Activated CD8-positive, alpha-beta memory T cell treated with anti-CD3 and anti-CD28 coated beads for 36 hours (primary cell): Measurements from ENCODE around the gene OLFML2B. TPM values are rescaled to one million over a fixed set of nuclear protein-coding genes. Genes with fewer than 3 reads are reported as not detected.

Experiments
- CTCF ChIA-PET: fragments of 350-600 bp; sonication (Branson Sonifier 250); formaldehyde crosslinking; loops from one replicate; lab custom pipeline; 2021; ENCODE audit warnings: antibody characterized with exemption; lab: Charles Lee
- POLR2A ChIA-PET: fragments of 350-600 bp; sonication (Branson Sonifier 250); formaldehyde crosslinking; loops from one replicate; lab custom pipeline; 2021; ENCODE audit warnings: antibody characterized with exemption; lab: Charles Lee
- total RNA-seq, 2 experiments: library from RNA; stranded (reverse); gene quantifications; one replicate each; pipeline ENCODE4 v1.2.3, GENCODE V29; 2021

Gene OLFML2B
- total RNA-seq, 2 experiments from 2014 or later = not detected

GRCh38 chr1:161954050-161954449, 69.6 kb downstream of the OLFML2B start:
- POLR2A ChIA-PET = no interaction called here

GRCh38 chr1:161953256-161953920, 70.3 kb downstream of the OLFML2B start:
- ChIA-PET POLR2A (no interaction called here), CTCF (no interaction called here)

More at GRCh38 chr1:161954050-161954449, 69.6 kb downstream of the OLFML2B start:
- CTCF ChIA-PET = no interaction called here

- CTCF ChIA-PET = no interaction called here
- POLR2A ChIA-PET = no interaction called here
These were observed 71.0 kb downstream of the OLFML2B start for GRCh38 chr1:161952607-161953172.

GRCh38 chr1:161951646-161952045, 72.0 kb downstream of the OLFML2B start:
- POLR2A ChIA-PET = no interaction called here
- CTCF ChIA-PET = no interaction called here

- ChIA-PET POLR2A (no interaction called here), CTCF (no interaction called here)
These were observed 73.3 kb downstream of the OLFML2B start for GRCh38 chr1:161950377-161950776.

- CTCF ChIA-PET = no interaction called here
- POLR2A ChIA-PET = no interaction called here
These were observed 74.1 kb downstream of the OLFML2B start for GRCh38 chr1:161949548-161949947.

GRCh38 chr1:161948435-161948834, 75.2 kb downstream of the OLFML2B start:
- ChIA-PET CTCF (no interaction called here), POLR2A (no interaction called here)

- POLR2A ChIA-PET = no interaction called here
These were observed 77.3 kb downstream of the OLFML2B start for GRCh38 chr1:161946071-161946987.

GRCh38 chr1:161945306-161946060, 78.2 kb downstream of the OLFML2B start:
- POLR2A ChIA-PET = no interaction called here
- CTCF ChIA-PET = no interaction called here

More at GRCh38 chr1:161946071-161946987, 77.3 kb downstream of the OLFML2B start:
- CTCF ChIA-PET = no interaction called here

- ChIA-PET POLR2A (no interaction called here), CTCF (interaction anchor here (1.2 kb wide), 1 partner anchor 12 kb away, joined by 3 read pairs; no protein-coding TSS in a partner anchor)
These were observed 79.3 kb downstream of the OLFML2B start for GRCh38 chr1:161944381-161944780.

- ChIA-PET CTCF (interaction anchor here (1.2 kb wide), 1 partner anchor 13 kb away, joined by 3 read pairs; no protein-coding TSS in a partner anchor), POLR2A (no interaction called here)
These were observed 79.9 kb downstream of the OLFML2B start for GRCh38 chr1:161943737-161944136.

- ChIA-PET POLR2A (no interaction called here), CTCF (no interaction called here)
These were observed 81.8 kb downstream of the OLFML2B start for GRCh38 chr1:161941726-161942436.

- ChIA-PET CTCF (no interaction called here), POLR2A (no interaction called here)
These were observed 82.6 kb downstream of the OLFML2B start for GRCh38 chr1:161940866-161941591.

GRCh38 chr1:161936786-161937185, 86.9 kb downstream of the OLFML2B start:
- POLR2A ChIA-PET = no interaction called here
- CTCF ChIA-PET = no interaction called here

- CTCF ChIA-PET = no interaction called here
- POLR2A ChIA-PET = no interaction called here
These were observed 88.4 kb downstream of the OLFML2B start for GRCh38 chr1:161935264-161935663.

GRCh38 chr1:161933592-161934588, 89.8 kb downstream of the OLFML2B start:
- CTCF ChIA-PET = no interaction called here
- POLR2A ChIA-PET = no interaction called here
